IPS DF 6.9 (cell line): ENCODE results near the gene TUFT1.
"Not testable (repeated sequence)": the region's sequence is repeated elsewhere in the genome, so short reads cannot be mapped to it uniquely, and the experiment has no call there.

ENCODE experiments used
- DNase-seq: peaks from one replicate; pipeline ENCODE4 v3.0.0-alpha.2; 2013; ENCODE audit warnings: low read depth, low spot score
- H3K27ac ChIP-seq: one replicate; pipeline ENCODE4 v1.5.1; 2013; ENCODE audit warnings: low read length, control low read depth
- H3K27me3 ChIP-seq: 2 replicates; pipeline ENCODE4 v1.6.1; 2013; ENCODE audit warnings: mild to moderate bottlenecking, low read length; ENCODE audit not compliant: control insufficient read depth, insufficient read depth
- H3K36me3 ChIP-seq: 2 replicates; pipeline ENCODE4 v1.6.1; 2013; ENCODE audit warnings: low read length; ENCODE audit not compliant: control insufficient read depth, insufficient read depth
- H3K4me1 ChIP-seq: 2 replicates; pipeline ENCODE4 v1.6.1; 2013; ENCODE audit warnings: low read length; ENCODE audit not compliant: control insufficient read depth, insufficient read depth
- H3K4me3 ChIP-seq: 2 replicates; pipeline ENCODE4 v1.5.1; 2013; ENCODE audit warnings: mild to moderate bottlenecking, low read length
- H3K9me3 ChIP-seq: 2 replicates; pipeline ENCODE4 v1.6.1; 2013; ENCODE audit warnings: low read length, inconsistent platforms; ENCODE audit not compliant: control insufficient read depth, insufficient read depth
- WGBS: extraction: QIAGEN DNeasy Blood & Tissue Kit; methylation state at CpG from one replicate; pipeline ENCODE4 v1.1.7; 2013; ENCODE audit warnings: mixed read lengths, missing lambda C conversion rate; ENCODE audit not compliant: insufficient read length, insufficient coverage; 5-methylcytosine and 5-hydroxymethylcytosine counted together

Gene TUFT1

DNA sequence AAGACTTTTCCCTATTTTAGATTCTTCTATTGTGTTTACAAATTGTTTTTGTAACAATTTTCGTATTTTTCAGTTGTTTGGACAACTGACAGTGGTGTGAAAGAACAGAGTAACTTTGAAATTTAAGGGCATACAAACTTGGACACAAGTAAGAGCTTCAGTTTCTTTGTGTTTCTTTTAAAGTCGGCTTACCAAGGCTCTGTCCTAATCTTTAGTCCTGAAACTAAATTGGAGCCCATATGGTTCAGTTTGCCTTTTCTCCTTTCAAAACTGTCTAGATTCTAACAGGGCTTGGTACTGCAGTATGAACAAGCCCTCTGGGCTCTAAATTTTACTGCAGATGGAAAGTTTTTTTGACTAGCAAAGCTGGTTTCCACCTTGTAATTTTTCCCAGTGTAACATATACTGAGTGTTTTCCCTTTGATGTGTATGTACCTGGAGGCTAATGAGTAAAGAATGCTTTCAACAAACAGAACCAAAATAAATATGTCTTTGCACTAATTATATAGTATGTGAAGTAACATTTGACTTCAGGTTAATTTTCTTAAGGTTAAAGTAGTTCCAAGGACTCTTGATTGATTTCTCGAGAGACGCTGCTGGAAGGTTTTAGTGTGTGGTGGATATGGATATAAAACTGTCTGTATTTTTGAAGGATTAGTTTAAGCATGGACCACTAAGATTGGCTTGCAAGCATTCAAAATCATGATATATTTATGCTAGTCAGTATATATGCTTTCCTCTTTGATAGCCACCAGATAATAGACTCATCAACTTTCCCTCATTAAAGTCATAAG lies 75.8 kb downstream of the TUFT1 start:
- Histone ChIP-seq H3K27me3 (no peaks in the 10 kb centered on the region), H3K36me3 (no peaks in the 10 kb centered on the region), H3K9me3 (no peaks in the 10 kb centered on the region), H3K27ac (no peak overlapping the region), H3K4me1 (no peaks in the 10 kb centered on the region), H3K4me3 (no peak overlapping the region)
- WGBS: no CpG with 5 or more reads among the region's 4 CpGs
- DNase-seq: no peak

DNA sequence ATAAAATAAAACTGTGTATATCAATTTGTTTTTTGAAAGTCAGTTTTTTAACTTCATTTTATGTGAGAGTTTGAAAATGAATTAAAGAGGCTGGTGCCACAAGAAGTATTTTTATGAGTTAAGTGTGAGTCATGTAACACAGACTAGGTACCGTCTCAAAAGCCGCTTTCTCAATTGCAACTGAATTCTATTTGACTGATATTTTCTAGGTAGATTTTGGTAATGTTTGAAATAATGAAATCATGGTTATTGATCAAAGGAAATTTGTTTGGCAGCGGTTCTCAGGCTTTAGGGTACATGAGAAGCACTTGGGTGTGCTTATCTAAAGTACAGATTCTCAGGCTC lies 76.4 kb downstream of the TUFT1 start:
- WGBS: 100% methylated on average over 1 of the region's 3 CpGs
- Histone ChIP-seq H3K4me3 (no peak overlapping the region), H3K27ac (no peak overlapping the region), H3K27me3 (no peaks in the 10 kb centered on the region), H3K36me3 (no peaks in the 10 kb centered on the region), H3K4me1 (peaks cover 2% of the 10 kb centered on the region; the same call in 1 of the 2 replicates), H3K9me3 (no peaks in the 10 kb centered on the region)
- no peak for DNase-seq

DNA sequence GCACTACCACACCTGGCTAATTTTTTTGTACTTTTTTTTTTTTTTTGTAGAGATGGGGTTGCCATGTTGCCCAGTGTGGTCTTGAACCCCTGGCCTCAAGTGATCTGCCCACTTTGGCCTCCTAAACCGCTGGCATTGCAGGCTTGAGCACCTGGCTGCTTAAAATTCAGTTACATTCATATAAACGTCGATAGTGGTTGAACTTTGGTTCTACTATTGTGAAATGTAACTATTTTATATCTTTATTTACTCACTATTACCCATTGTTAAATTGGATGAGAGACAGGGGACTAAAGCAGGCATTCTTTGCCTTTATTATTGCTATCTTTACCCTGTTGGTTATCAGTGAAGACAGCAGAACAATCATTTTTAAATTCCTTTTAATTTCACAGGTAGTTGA lies 77.9 kb downstream of the TUFT1 start:
- Histone ChIP-seq H3K4me3 (no peak overlapping the region), H3K27ac (no peak overlapping the region), H3K36me3 (no peaks in the 10 kb centered on the region), H3K4me1 (peaks cover 2% of the 10 kb centered on the region; the same call in 1 of the 2 replicates), H3K9me3 (no peaks in the 10 kb centered on the region), H3K27me3 (no peaks in the 10 kb centered on the region)
- DNase-seq: no peak
- whole genome bisulfite sequencing: no CpG with 5 or more reads among the region's 3 CpGs

GRCh38 chr1:151618470-151618869 lies 78.4 kb downstream of the TUFT1 start:
- no peak for DNase-seq
- no peak overlapping the region for H3K4me3 ChIP-seq
- no peaks in the 10 kb centered on the region for H3K36me3 ChIP-seq
- H3K27me3 ChIP-seq: no peaks in the 10 kb centered on the region
- no peak overlapping the region for H3K27ac ChIP-seq
- peaks cover 2% of the 10 kb centered on the region; the same call in 1 of the 2 replicates for H3K4me1 ChIP-seq
- no peaks in the 10 kb centered on the region for H3K9me3 ChIP-seq

DNA sequence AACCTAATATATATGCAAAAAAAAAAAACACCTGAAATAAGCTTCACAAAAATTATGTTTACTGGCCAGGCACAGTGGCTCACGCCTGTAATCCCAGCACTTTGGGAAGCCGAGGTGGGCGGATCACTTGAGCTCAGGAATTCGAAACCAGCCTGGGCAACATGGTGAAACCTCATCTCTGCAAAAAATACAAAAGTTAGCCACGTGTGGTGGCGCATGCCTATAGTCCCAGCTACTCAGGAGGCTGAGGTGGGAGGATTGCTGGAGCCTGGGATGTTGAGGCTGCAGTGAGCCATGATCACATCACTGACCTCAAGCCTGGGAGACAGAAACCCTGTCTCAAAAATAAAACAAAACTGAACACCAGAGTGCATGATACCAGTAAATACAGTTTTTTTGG lies 78.9 kb downstream of the TUFT1 start:
- H3K36me3 ChIP-seq, H3K4me1 ChIP-seq, H3K4me3 ChIP-seq, H3K9me3 ChIP-seq, H3K27me3 ChIP-seq, H3K27ac ChIP-seq, DNase-seq: not testable (repeated sequence)
- no CpG with 5 or more reads among the region's 6 CpGs for WGBS

- no peak overlapping the region for H3K27ac ChIP-seq
- H3K36me3 ChIP-seq: no peaks in the 10 kb centered on the region
- H3K27me3 ChIP-seq: no peaks in the 10 kb centered on the region
- peaks cover 2% of the 10 kb centered on the region; the same call in 1 of the 2 replicates for H3K4me1 ChIP-seq
- no CpG with 5 or more reads among the region's 6 CpGs for WGBS
- DNase-seq: no peak
- no peaks in the 10 kb centered on the region for H3K9me3 ChIP-seq
- H3K4me3 ChIP-seq: no peak overlapping the region
Measured at GRCh38 chr1:151619489-151620093, 79.5 kb downstream of the TUFT1 start.

GRCh38 chr1:151620286-151620685 lies 80.2 kb downstream of the TUFT1 start:
- Histone ChIP-seq H3K9me3 (no peaks in the 10 kb centered on the region), H3K4me1 (peaks cover 2% of the 10 kb centered on the region; the same call in 1 of the 2 replicates), H3K27ac (no peak overlapping the region), H3K36me3 (no peaks in the 10 kb centered on the region), H3K27me3 (no peaks in the 10 kb centered on the region), H3K4me3 (no peak overlapping the region)
- WGBS: no CpG with 5 or more reads among the region's 2 CpGs
- no peak for DNase-seq

- Histone ChIP-seq H3K4me1 (peaks cover 2% of the 10 kb centered on the region; the same call in 1 of the 2 replicates), H3K36me3 (no peaks in the 10 kb centered on the region), H3K27me3 (no peaks in the 10 kb centered on the region), H3K9me3 (no peaks in the 10 kb centered on the region), H3K27ac (no peak overlapping the region), H3K4me3 (no peak overlapping the region)
- WGBS: no CpG with 5 or more reads among the region's 2 CpGs
- no peak for DNase-seq
Measured at GRCh38 chr1:151621351-151621750, 81.2 kb downstream of the TUFT1 start.

GRCh38 chr1:151624783-151625182 lies 84.7 kb downstream of the TUFT1 start:
- Histone ChIP-seq H3K36me3 (0 out of 2 replicates have a peak, but pooled peaks cover 2% of the 10 kb centered on the region), H3K27me3 (no peaks in the 10 kb centered on the region), H3K27ac (no peak overlapping the region), H3K4me1 (peaks cover 2% of the 10 kb centered on the region; the same call in 1 of the 2 replicates), H3K9me3 (no peaks in the 10 kb centered on the region), H3K4me3 (no peak overlapping the region)
- WGBS: no CpG with 5 or more reads among the region's 3 CpGs
- DNase-seq: no peak

DNA sequence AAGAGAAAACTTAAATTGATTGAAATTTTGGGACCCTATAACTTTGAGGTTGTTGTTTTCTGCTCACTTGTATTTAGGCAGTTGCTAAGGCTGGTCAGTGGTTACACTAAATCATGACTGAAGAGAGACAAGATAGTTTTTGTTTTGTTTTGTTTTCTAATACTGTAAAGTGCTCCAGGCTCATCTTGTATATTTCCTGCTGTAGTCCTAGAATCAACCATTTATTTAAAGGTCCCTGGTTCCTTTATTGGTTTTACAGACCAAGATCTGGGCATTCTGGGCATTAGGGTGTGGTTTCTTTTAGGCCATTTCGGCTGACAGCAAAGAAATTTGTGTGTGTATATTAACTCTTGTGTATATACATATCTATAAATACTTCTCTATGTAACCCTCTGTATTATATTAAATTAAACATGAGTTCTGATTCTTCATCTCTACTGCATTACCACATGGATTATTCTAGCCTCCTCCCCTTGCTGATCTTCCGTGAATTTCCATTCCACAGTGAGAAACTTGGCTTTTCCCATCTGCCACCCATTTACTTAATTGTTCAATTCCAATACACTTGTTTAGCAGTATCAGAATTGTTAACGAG lies 86.7 kb downstream of the TUFT1 start:
- no CpG with 5 or more reads among the region's 3 CpGs for WGBS
- Histone ChIP-seq H3K9me3 (no peaks in the 10 kb centered on the region), H3K4me3 (no peak overlapping the region), H3K27ac (no peak overlapping the region), H3K27me3 (no peaks in the 10 kb centered on the region), H3K4me1 (no peaks in the 10 kb centered on the region), H3K36me3 (0 out of 2 replicates have a peak, but pooled peaks cover 2% of the 10 kb centered on the region)
- no peak for DNase-seq
